Epithelial cell of proximal tubule (primary cell): ENCODE results near the gene ERCC4. TPM values are rescaled to one million over a fixed set of nuclear protein-coding genes. Genes with fewer than 3 reads are reported as not detected.

ENCODE experiments used
- DNase-seq: peaks from one replicate; pipeline ENCODE4 v3.0.0-alpha.2; 2011; ENCODE audit warnings: low read depth
- H3K4me3 ChIP-seq: 2 replicates; pipeline ENCODE4 v1.5.1; 2011; ENCODE audit warnings: low read depth, mild to moderate bottlenecking, low read length
- CTCF ChIP-seq: conservative IDR thresholded peaks from 2 replicates; pipeline ENCODE4 v1.5.1; 2012; ENCODE audit warnings: low read depth, mild to moderate bottlenecking, low read length
- total RNA-seq: library from RNA; depleted of rRNA; stranded (reverse); fragments of >200 nt; gene quantifications from 2 replicates; pipeline ENCODE4 v1.2.3, GENCODE V29; 2015

Gene ERCC4
- total RNA-seq, 1 donor from 2014 or later = 14.2 TPM

- no peak for DNase-seq
- TF ChIP-seq CTCF = no peak
- H3K4me3 ChIP-seq = no peak overlapping the region
These were observed 10.9 kb upstream of the ERCC4 start for GRCh38 chr16:13909069-13909468.

DNA sequence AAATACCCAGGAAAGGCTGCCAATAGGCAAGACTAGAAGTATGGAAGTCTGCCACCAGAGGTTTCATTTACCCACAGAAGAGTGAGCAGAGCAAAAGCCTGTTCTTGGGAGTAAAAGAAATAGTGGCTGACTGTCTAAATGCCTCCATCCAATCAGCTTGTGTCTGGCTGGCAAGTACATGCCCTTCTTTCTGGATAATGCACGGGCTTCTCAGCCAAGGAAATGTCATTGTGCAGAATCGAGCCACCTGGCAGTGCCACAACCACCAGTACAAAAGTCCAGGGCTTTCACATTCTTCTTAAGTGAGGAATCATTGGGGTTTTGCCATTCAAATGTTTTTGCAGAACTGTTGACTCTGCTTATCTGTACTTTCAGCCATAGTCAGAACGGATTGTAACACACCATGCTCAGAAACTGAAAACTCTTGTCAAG, 10.1 kb upstream of the ERCC4 start:
- TF ChIP-seq CTCF = no peak
- no peak overlapping the region for H3K4me3 ChIP-seq
- no peak for DNase-seq

DNA sequence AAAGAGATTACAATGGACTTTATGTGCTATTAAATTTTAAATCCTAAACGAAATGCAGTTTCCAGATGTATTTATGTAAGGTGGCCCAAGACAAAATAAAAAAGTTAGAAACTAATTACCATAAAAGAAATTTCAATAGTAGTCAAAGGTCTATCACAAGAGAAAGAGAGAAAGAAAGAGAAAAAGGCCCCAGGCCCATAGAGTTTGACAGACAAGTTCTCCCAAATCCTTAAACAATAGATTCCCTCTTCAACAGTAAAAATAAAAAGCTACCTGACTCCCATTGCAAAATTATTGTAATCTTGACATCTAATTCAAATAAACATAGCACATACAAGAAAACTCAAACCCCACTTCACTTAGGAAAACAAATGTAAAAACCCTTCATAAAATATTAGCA, 8.6 kb upstream of the ERCC4 start:
- DNase-seq = no peak
- TF ChIP-seq CTCF = no peak
- H3K4me3 ChIP-seq = no peak overlapping the region

DNA sequence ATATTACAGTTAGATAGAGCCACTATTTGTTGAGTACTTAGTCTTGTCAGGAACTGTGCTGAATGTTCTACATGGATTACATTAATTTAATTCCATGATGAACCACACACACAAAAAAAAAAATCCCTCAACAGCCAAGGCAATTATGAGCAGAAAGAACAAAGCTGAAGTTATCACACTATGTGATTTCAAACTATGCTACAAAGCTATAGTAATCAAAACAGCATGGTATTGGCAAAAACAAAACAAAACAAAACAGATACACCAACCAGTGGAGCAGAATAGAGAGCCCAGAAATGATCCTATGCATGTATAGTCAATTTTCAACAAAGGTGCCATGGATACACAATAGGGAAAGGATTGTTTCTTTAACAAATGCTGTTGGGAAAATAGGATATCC, 8.1 kb upstream of the ERCC4 start:
- no peak overlapping the region for H3K4me3 ChIP-seq
- no peak for DNase-seq

DNA sequence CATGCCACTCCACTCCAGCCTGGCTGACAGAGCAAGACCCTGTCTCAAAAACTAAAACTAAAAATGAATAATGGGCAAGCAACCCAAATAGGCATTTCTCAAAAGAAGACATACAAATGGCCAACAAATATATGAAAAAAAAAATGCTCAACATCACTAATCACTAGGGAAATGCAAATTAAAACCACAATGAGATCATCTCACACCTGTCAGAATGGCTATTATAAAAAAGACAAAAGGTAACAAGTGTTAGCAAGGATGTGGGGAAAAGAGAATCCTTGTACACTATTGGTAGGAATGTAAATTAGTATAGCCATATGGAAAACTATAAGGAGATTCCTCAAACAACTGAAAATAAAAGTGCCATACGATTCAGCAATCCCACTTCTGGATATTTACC, 7.1 kb upstream of the ERCC4 start:
- no peak overlapping the region for H3K4me3 ChIP-seq
- DNase-seq = no peak
- TF ChIP-seq CTCF = no peak

More for the DNA sequence above, 8.1 kb upstream of the ERCC4 start:
- TF ChIP-seq CTCF = no peak

DNA sequence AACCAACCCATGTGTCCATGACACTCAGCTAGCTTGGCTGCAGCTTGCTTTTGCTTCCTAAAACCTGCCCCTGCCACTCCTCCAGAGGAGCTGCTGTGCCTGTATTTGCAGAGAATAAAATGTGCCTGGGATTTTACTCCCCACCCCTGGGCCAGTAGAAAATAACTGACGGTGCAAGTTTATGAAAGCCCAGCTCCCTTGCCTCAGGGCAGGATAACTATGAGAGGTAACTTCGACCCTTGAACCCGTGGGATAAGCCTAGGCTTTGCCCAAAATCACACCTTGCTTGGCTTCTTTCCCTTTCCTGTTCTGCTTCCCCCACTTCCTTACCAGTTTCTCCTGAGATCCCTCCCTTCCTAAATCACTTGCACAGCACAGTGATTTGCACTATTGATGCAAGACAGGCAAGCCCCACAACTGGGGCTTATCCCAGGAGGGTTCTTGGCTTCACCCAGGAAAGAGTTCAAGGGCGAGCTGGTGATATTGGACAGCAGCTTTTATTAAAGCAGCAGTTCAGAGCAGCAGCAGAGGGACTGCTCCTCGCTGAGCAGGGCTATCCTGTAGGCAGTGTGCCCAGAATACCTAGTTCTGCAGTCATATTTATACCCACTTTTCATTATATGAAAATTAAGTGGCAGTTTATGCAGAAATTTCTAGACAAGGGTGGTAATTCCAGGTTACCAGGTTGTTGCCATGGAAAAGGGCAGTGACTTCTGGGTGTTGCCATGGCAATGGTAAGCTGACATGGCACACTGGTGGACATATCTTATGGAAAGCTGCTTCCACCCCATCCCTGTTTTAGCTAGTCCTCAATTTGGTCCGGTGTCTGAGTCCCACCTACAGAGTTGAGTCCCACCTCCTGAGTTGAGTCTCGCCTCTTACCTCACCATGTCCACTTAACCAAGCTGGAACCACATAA, 6.3 kb upstream of the ERCC4 start:
- no peak for TF ChIP-seq CTCF
- DNase-seq = no peak
- no peak overlapping the region for H3K4me3 ChIP-seq

- no peak for TF ChIP-seq CTCF
- no peak for DNase-seq
- H3K4me3 ChIP-seq = no peak overlapping the region
These were observed 4.8 kb upstream of the ERCC4 start for GRCh38 chr16:13915033-13915635.
